HCT116 (cell line): ENCODE measurements around the gene NSUN3. TPM values are rescaled to one million over a fixed set of nuclear protein-coding genes. Genes with fewer than 3 reads are reported as not detected.

Experiments used
- ATAC-seq: fragments of 200-7000 bp; cut with Tn5 transposase; 2 replicates; pipeline ENCODE4 v1.9.1; 2020; ENCODE audit warnings: mild to moderate bottlenecking, moderate library complexity
- BruUV-seq: library from RNA; stranded (reverse); fragments of 400-500 nt; replicated peaks from 2 replicates; lab custom pipeline; 2021; lab: Mats Ljungman, UMichigan
- CTCF ChIA-PET: fragments of 300-600 bp; sonication (Branson Sonifier 250); formaldehyde crosslinking; loops from one replicate; lab custom pipeline; 2021; ENCODE audit warnings: antibody characterized with exemption; lab: Charles Lee
- POLR2A ChIA-PET: fragments of 300-600, 350-600 bp; sonication (Branson Sonifier 250); formaldehyde crosslinking; loops from one replicate; lab custom pipeline; 2021; ENCODE audit warnings: antibody characterized with exemption; lab: Charles Lee
- RAD21 ChIA-PET, 2 experiments: fragments of 300-600 bp; sonication (Branson Sonifier 250); formaldehyde crosslinking; loops; one replicate each; lab custom pipeline; 2023; ENCODE audit warnings: low total read pairs in 2 of 2; ENCODE audit not compliant: uncharacterized antibody in 2 of 2, unreplicated experiment in 2 of 2, low non-redundant PET in 1 of 2; lab: Charles Lee
- DNase-seq: peaks from one replicate; pipeline ENCODE4 v3.0.0-alpha.2; 2010; ENCODE audit warnings: low read depth, low spot score
- H2AFZ ChIP-seq: fragments of 200-600 bp; shearing (Covaris generic), sonication (generic); 2 replicates; pipeline ENCODE4 v1.6.1; 2017; ENCODE audit warnings: low read depth, mixed run types, mixed read lengths, antibody characterized with exemption, low read length; ENCODE audit not compliant: poor library complexity, severe bottlenecking
- H3K27ac ChIP-seq: 2 replicates; pipeline ENCODE4 v1.5.1; 2012; ENCODE audit warnings: low read depth, low read length
- H3K27me3 ChIP-seq: fragments of 200-600 bp; sonication (generic); 2 replicates; pipeline ENCODE4 v1.6.1; 2016; ENCODE audit warnings: mixed run types, low read length, mixed read lengths; ENCODE audit not compliant: insufficient read depth
- H3K36me3 ChIP-seq, 2 experiments: fragments of 200-500 bp in 1 of 2; fragments of 200-600 bp in 1 of 2; sonication (Bioruptor generic) in 1 of 2; sonication (generic) in 1 of 2; 2 replicates each; pipeline versions ENCODE4 v1.5.1 to v1.6.1; 2014 to 2016; ENCODE audit warnings: low read length in 2 of 2, inconsistent platforms in 1 of 2, mixed read lengths in 1 of 2, mixed run types in 1 of 2; ENCODE audit not compliant: insufficient read depth in 2 of 2, control insufficient read depth in 1 of 2
- H3K4me1 ChIP-seq, 2 experiments: fragments of 200-600 bp in 1 of 2; sonication (generic) in 1 of 2; 2 replicates each; pipeline versions ENCODE4 v1.5.1 to v1.6.1; 2012 to 2017; ENCODE audit warnings: low read length in 2 of 2, inconsistent platforms in 1 of 2, mild to moderate bottlenecking in 1 of 2, mixed read lengths in 1 of 2, mixed run types in 1 of 2, moderate library complexity in 1 of 2; ENCODE audit not compliant: insufficient read depth in 2 of 2, control insufficient read depth in 1 of 2
- H3K4me2 ChIP-seq: fragments of 200-600 bp; sonication (generic); 2 replicates; pipeline ENCODE4 v1.6.1; 2017; ENCODE audit warnings: mixed run types, low read length, mixed read lengths
- H3K4me3 ChIP-seq, 2 experiments: fragments of 200-600 bp in 1 of 2; sonication (generic) in 1 of 2; replicated peaks in 1 of 2; 2 replicates each; pipeline ENCODE4 v1.5.1; 2011 to 2016; ENCODE audit warnings: low read length in 2 of 2, control low read depth in 1 of 2, low read depth in 1 of 2, mild to moderate bottlenecking in 1 of 2, mixed read lengths in 1 of 2, mixed run types in 1 of 2
- H3K79me2 ChIP-seq: fragments of 200-600 bp; sonication (generic); 2 replicates; pipeline ENCODE4 v1.6.1; 2017; ENCODE audit warnings: mild to moderate bottlenecking, mixed run types, low read length, moderate library complexity, mixed read lengths; ENCODE audit not compliant: insufficient read depth
- H3K9ac ChIP-seq: fragments of 200-600 bp; sonication (generic); 2 replicates; pipeline ENCODE4 v1.6.1; 2016; ENCODE audit warnings: low read length, mixed read lengths
- H3K9me2 ChIP-seq: fragments of 200-600 bp; sonication (generic), shearing (Covaris generic); 2 replicates; pipeline ENCODE4 v1.6.1; 2017; ENCODE audit warnings: mixed run types, mild to moderate bottlenecking, moderate library complexity; ENCODE audit not compliant: insufficient read depth
- H3K9me3 ChIP-seq, 2 experiments: fragments of 200-500 bp in 1 of 2; fragments of 200-600 bp in 1 of 2; sonication (Bioruptor generic) in 1 of 2; sonication (generic) in 1 of 2; 2 replicates each; pipeline ENCODE4 v1.6.1; 2014 to 2017; ENCODE audit warnings: low read length in 2 of 2, mixed read lengths in 2 of 2, inconsistent platforms in 1 of 2, low read depth in 1 of 2, mild to moderate bottlenecking in 1 of 2, mixed run types in 1 of 2, moderate library complexity in 1 of 2; ENCODE audit not compliant: control insufficient read depth in 1 of 2, insufficient read depth in 1 of 2
- H4K20me1 ChIP-seq: fragments of 200-600 bp; sonication (generic), shearing (Covaris generic); 2 replicates; pipeline ENCODE4 v1.6.1; 2017; ENCODE audit warnings: mixed run types, mild to moderate bottlenecking, moderate library complexity; ENCODE audit not compliant: insufficient read depth
- CBX3 ChIP-seq: IDR thresholded peaks from 2 replicates; pipeline ENCODE4 v1.6.1; 2012; ENCODE audit warnings: low read depth
- CEBPB ChIP-seq: IDR thresholded peaks from 2 replicates; pipeline ENCODE4 v1.6.1; 2012; ENCODE audit warnings: low read depth
- EZH2 ChIP-seq: fragments of 200-600 bp; sonication (generic); IDR thresholded peaks from 2 replicates; pipeline ENCODE4 v1.6.1; 2017; ENCODE audit warnings: antibody characterized with exemption, mixed run types
- FOSL1 ChIP-seq: IDR thresholded peaks from 2 replicates; pipeline ENCODE4 v1.6.1; 2012; ENCODE audit warnings: low read depth
- JUND ChIP-seq: IDR thresholded peaks from 2 replicates; pipeline ENCODE4 v1.6.1; 2012
- POLR2AphosphoS5 ChIP-seq: IDR thresholded peaks from 2 replicates; pipeline ENCODE4 v1.6.1; 2011; ENCODE audit warnings: mild to moderate bottlenecking, low read depth, low read length, moderate library complexity
- RAD21 ChIP-seq: IDR thresholded peaks from 2 replicates; pipeline ENCODE4 v1.6.1; 2012; ENCODE audit warnings: low read depth, mild to moderate bottlenecking
- SIN3A ChIP-seq: IDR thresholded peaks from 2 replicates; pipeline ENCODE4 v1.6.1; 2012; ENCODE audit warnings: low read depth
- TCF7L2 ChIP-seq: IDR thresholded peaks from 2 replicates; pipeline ENCODE4 v1.7.0; 2011; ENCODE audit warnings: borderline replicate concordance, inconsistent platforms; ENCODE audit not compliant: insufficient read depth, insufficient read length; ENCODE audit errors: extremely low read depth
- ZFX ChIP-seq: fragments of 450-650 bp; IDR thresholded peaks from 2 replicates; pipeline ENCODE4 v1.6.1; 2017
- ZNF274 ChIP-seq: fragments of 200-500 bp; sonication (Bioruptor generic); IDR thresholded peaks from 2 replicates; pipeline ENCODE4 v1.6.1; 2014; ENCODE audit warnings: mild to moderate bottlenecking, low read depth, low read length, inconsistent platforms
- intact Hi-C: fragments of 100-400 bp; cut with micrococcal nuclease; formaldehyde crosslinking; loops from 2 replicates; pipeline ENCODE4 v1.10.0; 2022
- total RNA-seq: library from RNA; stranded (reverse); gene quantifications from one replicate; pipeline ENCODE4 v1.2.1, GENCODE V29; 2021; ENCODE audit not compliant: unreplicated experiment
- TF ChIP-seq, protein P1 (sequence below), 3 experiments: fragments of 200-600 bp in 1 of 3; sonication (generic) in 1 of 3; IDR thresholded peaks in 2 of 3; conservative IDR thresholded peaks in 1 of 3; 2 replicates each; pipeline ENCODE4 v1.5.1; 2012 to 2017; ENCODE audit warnings: low read depth in 2 of 3, low read length in 2 of 3, antibody characterized with exemption in 1 of 3, borderline replicate concordance in 1 of 3, control low read depth in 1 of 3, mild to moderate bottlenecking in 1 of 3, mixed read lengths in 1 of 3, mixed run types in 1 of 3, moderate library complexity in 1 of 3; ENCODE audit not compliant: insufficient read depth in 1 of 3
- TF ChIP-seq, protein P2 (sequence below): IDR thresholded peaks from 2 replicates; pipeline ENCODE4 v1.6.1; 2012
- TF ChIP-seq, protein P3 (sequence below): IDR thresholded peaks from 2 replicates; pipeline ENCODE4 v1.6.1; 2012; ENCODE audit warnings: low read depth

NSUN3 gene
- total RNA-seq, 1 experiment from 2014 or later, result 6.6 TPM

DNA sequence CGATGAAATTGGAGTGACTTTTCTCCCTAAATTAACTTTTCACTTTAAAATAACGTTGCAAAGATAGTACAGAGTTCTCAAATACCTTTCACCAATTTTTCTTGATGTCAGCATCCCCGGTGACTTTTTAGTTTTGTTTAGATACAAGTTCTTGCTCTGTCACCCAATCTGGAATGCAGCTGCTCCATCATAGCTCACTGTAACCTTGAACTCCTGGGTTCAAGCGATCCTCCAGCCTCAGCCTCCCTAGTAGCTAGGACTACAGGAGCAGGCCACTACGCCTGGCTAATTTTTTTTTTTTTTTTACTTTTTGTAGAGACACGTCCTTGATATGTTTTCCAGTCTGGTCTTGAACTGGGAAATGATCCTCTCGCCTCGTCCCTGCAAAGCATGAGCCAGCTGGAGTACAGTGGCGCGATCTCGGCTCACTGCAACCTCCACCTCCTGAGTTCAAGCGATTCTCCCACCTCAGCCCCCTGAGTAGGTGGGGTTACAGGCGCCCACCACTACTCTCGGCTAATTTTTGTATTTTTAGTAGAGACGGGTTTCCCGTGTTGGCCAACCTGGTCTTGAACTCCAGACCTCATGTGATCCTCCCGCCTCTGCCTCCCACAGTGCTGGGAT lies 747 bp downstream of the NSUN3 start:
- TF ChIP-seq TCF7L2 (no peak), RAD21 (no peak), POLR2AphosphoS5 (no peak), FOSL1 (no peak)
- ATAC-seq (no peak), DNase-seq (no peak)
- H3K9ac ChIP-seq, result peak overlapping the region; percentile 69
- H3K27me3 ChIP-seq, result no peaks in the 10 kb centered on the region
- peaks cover 6 to 15% of the 10 kb centered on the region in 2 experiments; a peak in 3 of 4 replicates for H3K4me1 ChIP-seq
- H3K9me2 ChIP-seq, result no peaks in the 10 kb centered on the region
- peak overlapping the region; percentile 34 for H2AFZ ChIP-seq
- H3K9me3 ChIP-seq, result no peaks in the 10 kb centered on the region
- CTCF ChIA-PET, result no interaction called here
- intact Hi-C loops, result loop anchor here (10.0 kb wide), 1 partner anchor 219 kb away; no protein-coding TSS in a partner anchor
- POLR2A ChIA-PET, result interaction anchor here (1.5 to 2.2 kb wide), 4 partner anchors 13 to 84 kb away, joined by 6 to 10 read pairs (median 7); partner anchors contain the start of genes ARL13B and STX19
- no peaks in the 10 kb centered on the region for H4K20me1 ChIP-seq
- H3K79me2 ChIP-seq, result peaks cover 14% of the 10 kb centered on the region; the same call in 1 of the 2 replicates
- RAD21 ChIA-PET, result no interaction called here
- no TSS peak for BruUV-seq
- H3K4me3 ChIP-seq, result peak overlapping the region; percentile 71 to 78
- no peaks in the 10 kb centered on the region; a peak in 1 of 4 replicates for H3K36me3 ChIP-seq
- H3K27ac ChIP-seq, result peak overlapping the region; percentile 93
- peak overlapping the region; percentile 76 for H3K4me2 ChIP-seq

DNA sequence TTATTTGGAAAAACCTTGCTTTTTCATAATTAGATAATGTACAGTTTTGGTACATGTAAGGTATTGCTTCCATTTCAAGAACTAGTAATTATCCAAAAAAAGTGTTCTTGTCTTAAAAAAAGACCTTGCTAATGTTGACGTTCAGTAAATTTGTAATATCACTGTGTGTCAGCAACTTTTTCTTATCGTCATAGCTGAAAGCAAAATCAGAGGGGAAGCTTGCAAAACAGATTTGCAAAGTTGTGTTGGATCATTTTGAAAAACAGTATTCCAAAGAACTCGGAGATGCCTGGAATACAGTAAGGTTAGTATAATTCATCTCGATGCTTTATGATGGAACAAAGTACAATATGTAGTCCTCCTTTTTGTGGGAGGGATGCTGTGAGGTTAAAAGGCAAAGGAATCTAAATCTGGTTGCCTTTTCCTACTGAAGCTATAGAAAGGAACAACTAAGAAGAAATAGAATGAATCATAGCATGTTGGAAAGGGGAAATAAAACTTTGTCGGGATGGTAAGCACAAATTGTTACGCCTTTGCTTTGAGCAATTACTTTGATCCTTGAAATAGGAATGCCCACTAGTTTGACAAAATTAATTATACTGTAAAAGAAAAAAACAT lies 1.5 kb downstream of the NSUN3 start:
- Histone ChIP-seq H3K36me3 (no peaks in the 10 kb centered on the region; a peak in 1 of 4 replicates), H4K20me1 (no peaks in the 10 kb centered on the region), H3K79me2 (peaks cover 14% of the 10 kb centered on the region; the same call in 1 of the 2 replicates), H3K27ac (no peak overlapping the region; the same call in 1 of the 2 replicates), H2AFZ (no peak overlapping the region), H3K4me1 (peaks cover 6 to 15% of the 10 kb centered on the region in 2 experiments; a peak in 3 of 4 replicates), H3K4me3 (peak overlapping the region; percentile 71 to 78), H3K9ac (peak overlapping the region; percentile 69; the same call in 1 of the 2 replicates), H3K4me2 (peak overlapping the region; percentile 76), H3K9me2 (no peaks in the 10 kb centered on the region), H3K9me3 (no peaks in the 10 kb centered on the region), H3K27me3 (no peaks in the 10 kb centered on the region)
- ChIA-PET CTCF (no interaction called here), POLR2A (interaction anchor here (2.2 kb wide), 1 partner anchor 85 kb away, joined by 8 read pairs; the partner anchor contains the start of gene ARL13B), RAD21 (no interaction called here)
- intact Hi-C loops, result loop anchor here (10.0 kb wide), 1 partner anchor 220 kb away; no protein-coding TSS in a partner anchor
- DNase-seq (no peak), ATAC-seq (no peak)
- no TSS peak for BruUV-seq
- TF ChIP-seq FOSL1 (no peak), JUND (no peak), SIN3A (no peak), CEBPB (no peak), CBX3 (no peak), ZNF274 (no peak), ZFX (no peak), EZH2 (no peak)
- TF ChIP-seq, protein P1, sequence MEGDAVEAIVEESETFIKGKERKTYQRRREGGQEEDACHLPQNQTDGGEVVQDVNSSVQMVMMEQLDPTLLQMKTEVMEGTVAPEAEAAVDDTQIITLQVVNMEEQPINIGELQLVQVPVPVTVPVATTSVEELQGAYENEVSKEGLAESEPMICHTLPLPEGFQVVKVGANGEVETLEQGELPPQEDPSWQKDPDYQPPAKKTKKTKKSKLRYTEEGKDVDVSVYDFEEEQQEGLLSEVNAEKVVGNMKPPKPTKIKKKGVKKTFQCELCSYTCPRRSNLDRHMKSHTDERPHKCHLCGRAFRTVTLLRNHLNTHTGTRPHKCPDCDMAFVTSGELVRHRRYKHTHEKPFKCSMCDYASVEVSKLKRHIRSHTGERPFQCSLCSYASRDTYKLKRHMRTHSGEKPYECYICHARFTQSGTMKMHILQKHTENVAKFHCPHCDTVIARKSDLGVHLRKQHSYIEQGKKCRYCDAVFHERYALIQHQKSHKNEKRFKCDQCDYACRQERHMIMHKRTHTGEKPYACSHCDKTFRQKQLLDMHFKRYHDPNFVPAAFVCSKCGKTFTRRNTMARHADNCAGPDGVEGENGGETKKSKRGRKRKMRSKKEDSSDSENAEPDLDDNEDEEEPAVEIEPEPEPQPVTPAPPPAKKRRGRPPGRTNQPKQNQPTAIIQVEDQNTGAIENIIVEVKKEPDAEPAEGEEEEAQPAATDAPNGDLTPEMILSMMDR (IDR thresholded peaks at IDR 0.05 in 2 of 3, conservative IDR thresholded peaks at IDR 0.05 in 1 of 3; ENCODE audit: borderline replicate concordance in 1 of 3, insufficient read depth in 1 of 3, low read depth in 2 of 3, low read length in 2 of 3), result no peak
- TF ChIP-seq, protein P2, sequence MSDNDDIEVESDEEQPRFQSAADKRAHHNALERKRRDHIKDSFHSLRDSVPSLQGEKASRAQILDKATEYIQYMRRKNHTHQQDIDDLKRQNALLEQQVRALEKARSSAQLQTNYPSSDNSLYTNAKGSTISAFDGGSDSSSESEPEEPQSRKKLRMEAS, result no peak
- TF ChIP-seq, protein P3, sequence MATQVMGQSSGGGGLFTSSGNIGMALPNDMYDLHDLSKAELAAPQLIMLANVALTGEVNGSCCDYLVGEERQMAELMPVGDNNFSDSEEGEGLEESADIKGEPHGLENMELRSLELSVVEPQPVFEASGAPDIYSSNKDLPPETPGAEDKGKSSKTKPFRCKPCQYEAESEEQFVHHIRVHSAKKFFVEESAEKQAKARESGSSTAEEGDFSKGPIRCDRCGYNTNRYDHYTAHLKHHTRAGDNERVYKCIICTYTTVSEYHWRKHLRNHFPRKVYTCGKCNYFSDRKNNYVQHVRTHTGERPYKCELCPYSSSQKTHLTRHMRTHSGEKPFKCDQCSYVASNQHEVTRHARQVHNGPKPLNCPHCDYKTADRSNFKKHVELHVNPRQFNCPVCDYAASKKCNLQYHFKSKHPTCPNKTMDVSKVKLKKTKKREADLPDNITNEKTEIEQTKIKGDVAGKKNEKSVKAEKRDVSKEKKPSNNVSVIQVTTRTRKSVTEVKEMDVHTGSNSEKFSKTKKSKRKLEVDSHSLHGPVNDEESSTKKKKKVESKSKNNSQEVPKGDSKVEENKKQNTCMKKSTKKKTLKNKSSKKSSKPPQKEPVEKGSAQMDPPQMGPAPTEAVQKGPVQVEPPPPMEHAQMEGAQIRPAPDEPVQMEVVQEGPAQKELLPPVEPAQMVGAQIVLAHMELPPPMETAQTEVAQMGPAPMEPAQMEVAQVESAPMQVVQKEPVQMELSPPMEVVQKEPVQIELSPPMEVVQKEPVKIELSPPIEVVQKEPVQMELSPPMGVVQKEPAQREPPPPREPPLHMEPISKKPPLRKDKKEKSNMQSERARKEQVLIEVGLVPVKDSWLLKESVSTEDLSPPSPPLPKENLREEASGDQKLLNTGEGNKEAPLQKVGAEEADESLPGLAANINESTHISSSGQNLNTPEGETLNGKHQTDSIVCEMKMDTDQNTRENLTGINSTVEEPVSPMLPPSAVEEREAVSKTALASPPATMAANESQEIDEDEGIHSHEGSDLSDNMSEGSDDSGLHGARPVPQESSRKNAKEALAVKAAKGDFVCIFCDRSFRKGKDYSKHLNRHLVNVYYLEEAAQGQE, result no peak
